Natural killer cell treated with Interleukin-12 subunit alpha and Interleukin-12 subunit beta and Interleukin-15 and Interleukin-18, amount 100 ng/mL, for 72 hours (primary cell): ENCODE results near the gene BTC. TPM values are rescaled to one million over a fixed set of nuclear protein-coding genes. Genes with fewer than 3 reads are reported as not detected.
"Not testable (repeated sequence)": the region's sequence is repeated elsewhere in the genome, so short reads cannot be mapped to it uniquely, and the experiment has no call there.

Experiments used
- ATAC-seq, 2 donors: fragments of 150-1000 bp; cut with Tn5 transposase in 1 of 2; sonication (Bioruptor Pico), chemical (Tn5 transposase) in 1 of 2; 2 replicates each; pipeline ENCODE4 v1.10.0; 2021
- DNase-seq: peaks from one replicate; pipeline ENCODE4 v3.0.0; 2022; ENCODE audit warnings: low spot score
- H3K27ac Mint-ChIP-seq, 2 donors: 1 replicate in 1 of 2; 2 replicates in 1 of 2; pipeline ENCODE4 v1.8.0; 2022; ENCODE audit warnings: mixed read lengths in 2 of 2, mild to moderate bottlenecking in 1 of 2, moderate library complexity in 1 of 2
- H3K27me3 Mint-ChIP-seq, 2 donors: 1 replicate in 1 of 2; 2 replicates in 1 of 2; pipeline ENCODE4 v1.8.0; 2022; ENCODE audit warnings: mixed read lengths in 2 of 2
- H3K36me3 Mint-ChIP-seq: one replicate; pipeline ENCODE4 v1.8.0; 2022; ENCODE audit warnings: mixed read lengths
- H3K4me1 Mint-ChIP-seq, 2 donors: 1 replicate in 1 of 2; 2 replicates in 1 of 2; pipeline ENCODE4 v1.8.0; 2022; ENCODE audit warnings: low read depth in 2 of 2, mixed read lengths in 2 of 2, mild to moderate bottlenecking in 1 of 2
- H3K4me3 Mint-ChIP-seq: one replicate; pipeline ENCODE4 v1.8.0; 2022; ENCODE audit warnings: mixed read lengths
- H3K9me3 Mint-ChIP-seq: 2 replicates; pipeline ENCODE4 v1.8.0; 2022; ENCODE audit warnings: mixed read lengths
- total RNA-seq, 2 donors: library from RNA; stranded (reverse); gene quantifications; one replicate each; pipeline ENCODE4 v1.2.3, GENCODE V29; 2022

Gene BTC
- total RNA-seq: not detected

- H3K27ac Mint-ChIP-seq: no peak within 1 kb of the TSS
- no peak within 1 kb of the TSS for H3K4me3 Mint-ChIP-seq
- no peaks in the 10 kb centered on the region for H3K4me1 Mint-ChIP-seq
- ATAC-seq (no peak), DNase-seq (no peak)
- H3K27me3 Mint-ChIP-seq: peaks cover 29 to 32% of the 10 kb centered on the region in 2 donors
- no peaks in the 10 kb centered on the region for H3K9me3 Mint-ChIP-seq
- peaks cover 4% of the 10 kb centered on the region for H3K36me3 Mint-ChIP-seq
These were observed at the start of gene BTC for GRCh38 chr4:74794382-74795010. Gene BTC (minus strand): TSS chr4:74794523. CDS start chr4:74794325, 198 bp downstream.

DNA sequence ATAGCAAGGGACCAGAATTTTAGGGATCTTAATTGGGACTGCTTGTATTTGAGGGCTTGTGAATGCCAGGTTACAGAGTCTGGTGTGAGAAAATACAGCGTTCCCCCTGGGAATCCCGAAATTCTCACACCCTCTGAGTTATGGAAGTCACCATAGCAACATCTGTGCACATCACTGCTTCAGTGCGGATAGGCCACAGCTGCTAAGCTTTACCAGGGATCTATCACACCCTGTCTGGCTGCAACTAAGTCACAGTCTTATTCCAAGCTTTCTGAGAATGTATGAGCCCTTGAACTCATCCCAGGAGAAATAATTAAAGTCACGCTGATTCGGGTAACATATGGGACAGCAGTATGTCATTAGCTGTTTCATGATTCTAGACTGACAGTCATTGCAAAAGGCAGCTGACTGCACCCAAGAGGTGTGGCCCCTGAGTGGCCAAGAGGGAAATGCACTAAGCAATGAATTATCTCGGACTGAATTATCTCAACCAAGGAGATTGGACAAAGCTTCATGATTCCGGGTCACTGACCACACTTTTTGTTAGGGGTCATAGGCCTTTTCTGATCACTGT, 46.7 kb upstream of the BTC start:
- Mint-ChIP-seq H3K36me3 (no peaks in the 10 kb centered on the region), H3K4me1 (no peaks in the 10 kb centered on the region), H3K27me3 (peaks cover 4 to 6% of the 10 kb centered on the region in 2 donors), H3K9me3 (peaks cover 7% of the 10 kb centered on the region), H3K4me3 (no peak overlapping the region), H3K27ac (no peak overlapping the region)
- ATAC-seq (peak in 1 of 2 donors; percentile 45), DNase-seq (no peak)

GRCh38 chr4:74838746-74839370, 44.5 kb upstream of the BTC start:
- Mint-ChIP-seq H3K36me3 (no peaks in the 10 kb centered on the region), H3K27me3 (peaks cover 4 to 6% of the 10 kb centered on the region in 2 donors), H3K4me1 (no peaks in the 10 kb centered on the region), H3K9me3 (peaks cover 7% of the 10 kb centered on the region), H3K4me3 (no peak overlapping the region), H3K27ac (no peak overlapping the region)
- ATAC-seq (no peak), DNase-seq (no peak)

GRCh38 chr4:74830928-74831327, 36.6 kb upstream of the BTC start:
- ATAC-seq (no peak), DNase-seq (no peak)
- peaks cover 14% of the 10 kb centered on the region for H3K9me3 Mint-ChIP-seq
- H3K27me3 Mint-ChIP-seq: no peaks in the 10 kb centered on the region
- no peaks in the 10 kb centered on the region for H3K4me1 Mint-ChIP-seq
- no peaks in the 10 kb centered on the region for H3K36me3 Mint-ChIP-seq
- H3K4me3 Mint-ChIP-seq: no peak overlapping the region
- H3K27ac Mint-ChIP-seq: no peak overlapping the region

DNA sequence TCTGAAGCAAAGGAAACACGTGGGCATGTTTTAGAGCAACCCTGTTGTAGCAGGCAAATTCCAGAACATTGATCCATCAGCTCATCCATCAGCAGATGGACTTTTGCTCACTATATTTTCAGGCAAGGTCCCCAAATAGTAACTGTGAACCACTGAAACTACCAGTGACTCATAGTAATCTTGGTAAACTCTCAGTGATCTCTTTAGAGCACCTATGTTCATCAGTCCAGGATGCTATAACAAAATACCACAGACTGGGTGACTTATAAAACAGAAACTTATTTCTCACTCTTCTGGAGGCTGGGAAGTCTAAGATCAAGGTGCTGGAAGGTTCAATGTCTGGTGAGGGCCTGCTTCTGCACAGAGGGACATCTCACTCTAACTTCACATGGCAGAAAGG, 28.9 kb upstream of the BTC start:
- H3K9me3 Mint-ChIP-seq: peaks cover 18% of the 10 kb centered on the region
- H3K4me3 Mint-ChIP-seq: no peak overlapping the region
- H3K36me3 Mint-ChIP-seq: no peaks in the 10 kb centered on the region
- ATAC-seq (no peak), DNase-seq (no peak)
- no peaks in the 10 kb centered on the region for H3K27me3 Mint-ChIP-seq
- no peak overlapping the region for H3K27ac Mint-ChIP-seq
- H3K4me1 Mint-ChIP-seq: no peaks in the 10 kb centered on the region

DNA sequence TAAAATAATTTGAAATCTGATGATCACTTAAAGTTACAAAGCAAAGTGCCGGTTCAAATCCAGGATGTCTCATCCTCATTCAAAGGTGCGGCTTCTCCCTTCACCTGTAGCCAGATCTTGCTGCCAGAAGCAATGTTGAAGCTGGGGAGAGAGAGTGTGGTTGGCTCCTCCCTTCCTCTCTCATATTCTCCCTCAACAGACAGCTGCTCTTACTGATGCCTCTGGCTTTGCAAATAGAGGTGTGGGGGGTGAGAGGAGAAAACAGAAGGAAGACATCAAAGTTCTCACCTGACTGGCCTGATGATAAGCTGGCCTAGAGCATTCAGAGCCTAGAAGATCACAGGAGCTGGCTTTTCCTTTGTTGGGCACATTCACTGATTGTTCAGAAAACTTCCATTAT, 28.3 kb upstream of the BTC start:
- no peak overlapping the region for H3K4me3 Mint-ChIP-seq
- peaks cover 12% of the 10 kb centered on the region for H3K9me3 Mint-ChIP-seq
- H3K36me3 Mint-ChIP-seq: no peaks in the 10 kb centered on the region
- no peak overlapping the region for H3K27ac Mint-ChIP-seq
- ATAC-seq: no peak
- no peaks in the 10 kb centered on the region for H3K27me3 Mint-ChIP-seq
- DNase-seq: no peak
- H3K4me1 Mint-ChIP-seq: no peaks in the 10 kb centered on the region

DNA sequence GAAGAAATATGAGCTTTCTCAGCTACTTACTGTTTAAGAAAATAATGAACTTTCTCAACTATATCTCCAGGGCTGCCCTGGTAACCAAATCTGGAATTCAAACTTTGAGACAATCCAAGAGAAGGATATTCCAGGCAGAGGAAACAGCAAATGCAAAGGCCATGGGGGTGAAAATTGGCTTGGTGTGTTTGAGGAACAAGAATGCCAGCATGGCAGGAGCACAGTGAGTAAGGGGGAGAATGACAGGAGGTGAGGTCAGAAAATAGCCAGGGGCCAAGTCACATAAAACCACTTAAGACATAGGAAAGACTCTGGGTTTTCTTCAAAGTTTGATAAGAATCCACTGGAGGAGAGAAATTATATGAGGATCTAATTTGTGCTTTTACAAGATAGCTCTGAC, 27.2 kb upstream of the BTC start:
- H3K36me3 Mint-ChIP-seq: no peaks in the 10 kb centered on the region
- no peak overlapping the region for H3K4me3 Mint-ChIP-seq
- ATAC-seq (no peak), DNase-seq (no peak)
- no peaks in the 10 kb centered on the region for H3K27me3 Mint-ChIP-seq
- H3K9me3 Mint-ChIP-seq: peaks cover 10% of the 10 kb centered on the region
- H3K4me1 Mint-ChIP-seq: no peaks in the 10 kb centered on the region
- H3K27ac Mint-ChIP-seq: no peak overlapping the region

DNA sequence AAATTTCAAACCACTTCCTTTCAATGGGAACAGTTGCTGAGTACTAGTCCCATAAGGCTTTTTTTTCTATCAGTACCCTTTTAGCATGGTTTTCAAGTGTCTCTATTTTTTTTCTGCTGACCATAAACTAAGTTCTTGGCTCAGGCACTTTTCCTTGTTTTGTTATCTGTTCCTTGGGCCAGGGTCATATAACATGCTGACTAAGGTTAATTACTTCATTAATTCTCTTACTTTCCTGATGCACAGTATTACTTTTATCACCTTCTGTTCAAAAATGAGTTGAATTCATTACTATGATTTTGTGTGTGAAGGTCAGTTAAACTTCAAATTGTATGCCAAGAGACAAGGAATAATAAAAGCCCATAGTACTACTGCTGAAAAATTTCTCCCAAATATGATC, 19.7 kb upstream of the BTC start:
- ATAC-seq (no peak), DNase-seq (no peak)
- no peak overlapping the region for H3K27ac Mint-ChIP-seq
- no peak overlapping the region for H3K4me3 Mint-ChIP-seq
- H3K4me1 Mint-ChIP-seq: no peaks in the 10 kb centered on the region
- H3K9me3 Mint-ChIP-seq: peaks cover 25% of the 10 kb centered on the region
- H3K36me3 Mint-ChIP-seq: no peaks in the 10 kb centered on the region
- H3K27me3 Mint-ChIP-seq: peaks cover 0 to 4% of the 10 kb centered on the region in 2 donors

DNA sequence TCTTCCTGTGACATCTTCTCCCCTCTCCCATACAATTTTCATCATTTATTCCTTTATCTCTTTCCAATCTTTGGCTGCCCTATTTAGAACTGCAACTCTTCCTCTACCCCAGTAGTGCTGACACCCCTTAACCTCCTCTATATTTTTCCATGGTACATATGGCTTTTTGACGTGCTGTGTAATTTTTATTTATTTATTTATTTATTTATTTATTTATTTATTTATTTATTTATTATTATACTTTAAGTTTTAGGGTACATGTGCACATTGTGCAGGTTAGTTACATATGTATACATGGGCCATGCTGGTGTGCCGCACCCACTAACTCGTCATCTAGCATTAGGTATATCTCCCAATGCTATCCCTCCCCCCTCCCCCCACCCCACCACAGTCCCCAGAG, 17.7 kb upstream of the BTC start:
- not testable (repeated sequence) for H3K4me3 Mint-ChIP-seq, H3K36me3 Mint-ChIP-seq, DNase-seq, H3K27me3 Mint-ChIP-seq, ATAC-seq, H3K4me1 Mint-ChIP-seq, H3K27ac Mint-ChIP-seq
- H3K9me3 Mint-ChIP-seq: peaks cover 22% of the 10 kb centered on the region

GRCh38 chr4:74805601-74806000, 11.3 kb upstream of the BTC start:
- Mint-ChIP-seq H3K27me3 (no peaks in the 10 kb centered on the region), H3K36me3 (no peaks in the 10 kb centered on the region), H3K4me1 (no peaks in the 10 kb centered on the region), H3K4me3 (no peak overlapping the region), H3K27ac (no peak overlapping the region), H3K9me3 (no peaks in the 10 kb centered on the region)
- ATAC-seq (no peak), DNase-seq (no peak)

DNA sequence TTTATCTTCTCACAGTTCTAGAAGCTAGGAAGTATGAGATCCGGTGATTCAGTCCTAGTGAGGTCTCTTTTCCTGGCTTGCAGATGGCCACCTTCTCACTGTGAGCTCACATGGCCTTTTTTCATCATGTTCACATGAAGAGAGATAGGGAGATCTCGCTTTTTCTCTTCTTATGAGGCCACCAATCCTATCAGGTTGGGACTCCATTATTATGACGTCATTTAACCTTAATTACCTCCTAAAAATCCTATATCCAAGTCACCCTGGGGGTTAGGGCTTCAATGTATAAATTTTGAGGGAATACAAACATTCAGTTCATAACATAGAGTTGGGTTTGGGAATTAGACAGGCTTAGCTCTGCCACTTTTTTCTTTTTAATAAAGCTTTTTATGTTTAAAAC, 6.0 kb upstream of the BTC start:
- DNase-seq: no peak
- Mint-ChIP-seq H3K27ac (no peak overlapping the region), H3K4me3 (no peak overlapping the region), H3K36me3 (peaks cover 4% of the 10 kb centered on the region), H3K27me3 (peaks cover 9 to 13% of the 10 kb centered on the region in 2 donors), H3K9me3 (no peaks in the 10 kb centered on the region), H3K4me1 (no peaks in the 10 kb centered on the region)
- no peak for ATAC-seq

- Mint-ChIP-seq H3K27me3 (peaks cover 29 to 32% of the 10 kb centered on the region in 2 donors), H3K4me1 (no peaks in the 10 kb centered on the region), H3K27ac (no peak overlapping the region), H3K9me3 (no peaks in the 10 kb centered on the region), H3K4me3 (no peak overlapping the region), H3K36me3 (peaks cover 4% of the 10 kb centered on the region)
- DNase-seq (no peak), ATAC-seq (no peak)
These were observed 2.3 kb upstream of the BTC start for GRCh38 chr4:74796631-74797030.

DNA sequence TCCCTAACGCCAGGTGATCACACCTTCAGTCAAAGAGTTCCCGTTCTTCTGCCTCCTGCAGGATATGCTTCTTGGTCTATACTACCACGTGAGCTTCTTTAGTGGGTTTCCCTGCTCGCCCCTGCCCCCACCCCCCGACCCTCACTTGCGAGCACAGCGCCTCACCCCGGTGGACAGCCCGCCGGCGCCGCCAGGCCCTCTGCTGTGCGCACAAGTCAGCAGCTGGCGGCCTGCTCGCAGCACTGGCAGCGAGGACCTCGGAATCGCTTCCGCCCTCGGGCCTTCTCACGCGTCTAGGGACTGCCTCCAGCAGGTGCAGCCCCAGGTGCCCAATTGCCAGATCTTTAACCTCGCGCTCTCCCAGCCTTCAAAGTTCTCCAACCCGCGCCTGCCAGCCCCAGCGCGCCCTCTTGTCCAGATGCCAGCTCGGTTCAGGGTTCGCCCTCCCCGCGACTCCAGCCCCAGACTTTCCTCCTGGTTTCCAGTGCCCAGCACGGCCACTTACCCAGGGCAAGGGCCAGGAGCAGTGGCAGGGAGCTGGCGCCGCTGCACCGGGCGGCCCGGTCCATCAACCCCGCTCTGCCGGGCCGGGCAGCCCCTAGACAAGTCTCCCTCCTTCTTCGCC, 454 bp downstream of the BTC start:
- no peak overlapping the region for H3K4me3 Mint-ChIP-seq

DNA sequence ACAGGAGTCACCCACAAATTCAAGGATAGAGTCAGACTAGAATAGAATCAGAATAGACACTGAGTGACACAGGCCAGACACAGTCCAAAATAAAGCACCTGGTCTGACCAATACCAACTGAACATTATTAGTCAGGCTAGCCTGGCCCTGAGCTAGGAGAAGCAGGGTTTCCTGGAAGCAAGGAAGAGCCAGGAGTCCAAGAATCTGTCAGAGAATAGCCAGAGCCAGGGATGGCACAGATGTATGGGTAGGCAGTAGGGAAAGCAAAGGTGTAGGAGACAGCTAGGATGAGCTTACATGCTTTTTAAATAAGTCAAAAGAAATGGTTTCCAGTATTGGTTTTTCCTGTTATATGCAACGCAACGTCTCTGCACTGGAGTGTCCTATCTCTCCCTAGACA, 3.7 kb downstream of the BTC start:
- H3K9me3 Mint-ChIP-seq: peaks cover 2% of the 10 kb centered on the region
- no peak overlapping the region for H3K4me3 Mint-ChIP-seq
- H3K27me3 Mint-ChIP-seq: peaks cover 19 to 25% of the 10 kb centered on the region in 2 donors
- H3K36me3 Mint-ChIP-seq: peaks cover 2% of the 10 kb centered on the region
- DNase-seq (no peak), ATAC-seq (no peak)
- no peak overlapping the region for H3K27ac Mint-ChIP-seq
- no peaks in the 10 kb centered on the region for H3K4me1 Mint-ChIP-seq

More for the DNA sequence above, 454 bp downstream of the BTC start:
- Mint-ChIP-seq H3K9me3 (no peaks in the 10 kb centered on the region), H3K36me3 (peaks cover 4% of the 10 kb centered on the region), H3K27ac (no peak overlapping the region), H3K27me3 (peaks cover 29 to 32% of the 10 kb centered on the region in 2 donors), H3K4me1 (no peaks in the 10 kb centered on the region)
- no peak for DNase-seq
- no peak for ATAC-seq
